C4-2B (cell line): ENCODE measurements around the gene ZNF532.

Source experiments
- CTCF ChIP-seq: fragments of 450-650 bp; conservative IDR thresholded peaks from 2 replicates; pipeline ENCODE4 v1.5.1; 2017; ENCODE audit warnings: mild to moderate bottlenecking
- ZFX ChIP-seq: fragments of 450-650 bp; IDR thresholded peaks from 2 replicates; pipeline ENCODE4 v1.6.1; 2017

- no peak for TF ChIP-seq CTCF
- TF ChIP-seq ZFX: no peak
Observed at GRCh38 chr18:58902961-58903360, 38.3 kb downstream of the ZNF532 start.
